ENCODE data around the gene MCOLN1. TPM values are rescaled to one million over a fixed set of nuclear protein-coding genes. Genes with fewer than 3 reads are reported as not detected.
A peak's percentile ranks its signal among the peaks of the same experiment; 100 is the strongest.

The MCOLN1 gene
- total RNA-seq: 33.3 and 39.2 TPM in 2 replicates
- long read RNA-seq, partial matches to known transcripts: 0 of 3 reads
- long read RNA-seq, other reads (novel, unspliced or antisense): 1 of 3 reads

GRCh38 chr19:7522072-7522922 lies at the start of gene MCOLN1:
Gene MCOLN1 (plus strand): TSS chr19:7522624. CDS start chr19:7522751, 127 bp downstream.
- peak within 1 kb of the TSS; percentile 84 for H3K4me3 Mint-ChIP-seq (ENCODE audit: unreplicated experiment)
- peak; percentile 100 for DNase-seq (ENCODE audit: extremely low spot score, unreplicated experiment)
- peaks cover 10% of the 10 kb centered on the region for H3K36me3 Mint-ChIP-seq (ENCODE audit: unreplicated experiment)
- TF ChIP-seq CTCF (IDR thresholded peaks at IDR 0.05): no peak
- peak within 1 kb of the TSS; percentile 81 for H3K27ac Mint-ChIP-seq (ENCODE audit: unreplicated experiment)
- peaks cover 23% of the 10 kb centered on the region for H3K4me1 Mint-ChIP-seq (ENCODE audit: unreplicated experiment)
- no peaks in the 10 kb centered on the region for H3K9me3 Mint-ChIP-seq (ENCODE audit: unreplicated experiment)
- H3K27me3 Mint-ChIP-seq (ENCODE audit: unreplicated experiment): no peaks in the 10 kb centered on the region

- Mint-ChIP-seq H3K4me3 (ENCODE audit: unreplicated experiment) (no peak overlapping the region), H3K27ac (ENCODE audit: unreplicated experiment) (no peak overlapping the region), H3K9me3 (ENCODE audit: unreplicated experiment) (no peaks in the 10 kb centered on the region), H3K27me3 (ENCODE audit: unreplicated experiment) (no peaks in the 10 kb centered on the region), H3K36me3 (ENCODE audit: unreplicated experiment) (peaks cover 3% of the 10 kb centered on the region), H3K4me1 (ENCODE audit: unreplicated experiment) (peaks cover 16% of the 10 kb centered on the region)
- no peak for DNase-seq (ENCODE audit: extremely low spot score, unreplicated experiment)
- TF ChIP-seq CTCF (IDR thresholded peaks at IDR 0.05): no peak
Observed at GRCh38 chr19:7475665-7476064, 46.8 kb upstream of the MCOLN1 start.

- peaks cover 3% of the 10 kb centered on the region for H3K36me3 Mint-ChIP-seq (ENCODE audit: unreplicated experiment)
- H3K27me3 Mint-ChIP-seq (ENCODE audit: unreplicated experiment): no peaks in the 10 kb centered on the region
- DNase-seq (ENCODE audit: extremely low spot score, unreplicated experiment): no peak
- no peak overlapping the region for H3K27ac Mint-ChIP-seq (ENCODE audit: unreplicated experiment)
- peaks cover 19% of the 10 kb centered on the region for H3K4me1 Mint-ChIP-seq (ENCODE audit: unreplicated experiment)
- H3K4me3 Mint-ChIP-seq (ENCODE audit: unreplicated experiment): no peak overlapping the region
- no peak for TF ChIP-seq CTCF (IDR thresholded peaks at IDR 0.05)
- no peaks in the 10 kb centered on the region for H3K9me3 Mint-ChIP-seq (ENCODE audit: unreplicated experiment)
Observed at GRCh38 chr19:7476241-7476640, 46.2 kb upstream of the MCOLN1 start.

- Mint-ChIP-seq H3K36me3 (ENCODE audit: unreplicated experiment) (peaks cover under 1% of the 10 kb centered on the region), H3K27ac (ENCODE audit: unreplicated experiment) (no peak overlapping the region), H3K9me3 (ENCODE audit: unreplicated experiment) (no peaks in the 10 kb centered on the region), H3K4me1 (ENCODE audit: unreplicated experiment) (peaks cover 19% of the 10 kb centered on the region), H3K27me3 (ENCODE audit: unreplicated experiment) (no peaks in the 10 kb centered on the region), H3K4me3 (ENCODE audit: unreplicated experiment) (no peak overlapping the region)
- no peak for TF ChIP-seq CTCF (IDR thresholded peaks at IDR 0.05)
- DNase-seq (ENCODE audit: extremely low spot score, unreplicated experiment): no peak
Observed at GRCh38 chr19:7476777-7477494, 45.5 kb upstream of the MCOLN1 start.

GRCh38 chr19:7477758-7478157 lies 44.7 kb upstream of the MCOLN1 start:
- Mint-ChIP-seq H3K27me3 (ENCODE audit: unreplicated experiment) (no peaks in the 10 kb centered on the region), H3K36me3 (ENCODE audit: unreplicated experiment) (no peaks in the 10 kb centered on the region), H3K27ac (ENCODE audit: unreplicated experiment) (no peak overlapping the region), H3K4me1 (ENCODE audit: unreplicated experiment) (peaks cover 21% of the 10 kb centered on the region), H3K4me3 (ENCODE audit: unreplicated experiment) (no peak overlapping the region), H3K9me3 (ENCODE audit: unreplicated experiment) (no peaks in the 10 kb centered on the region)
- DNase-seq (ENCODE audit: extremely low spot score, unreplicated experiment): no peak
- TF ChIP-seq CTCF (IDR thresholded peaks at IDR 0.05): no peak
